Astrocyte (in vitro differentiated cells and primary cell): ENCODE measurements around the gene ARSG. TPM values are rescaled to one million over a fixed set of nuclear protein-coding genes. Genes with fewer than 3 reads are reported as not detected.
"Not testable (repeated sequence)": the region's sequence is repeated elsewhere in the genome, so short reads cannot be mapped to it uniquely, and the experiment has no call there.

Source experiments
- DNase-seq: peaks from one replicate; pipeline ENCODE4 v3.0.0-alpha.2; 2010; ENCODE audit warnings: low read depth
- FAIRE-seq: peaks from 2 replicates; lab custom pipeline; 2011; peaks lifted over from hg19 to GRCh38; lab: Jason Lieb, UNC
- H2AFZ ChIP-seq: 2 replicates; pipeline ENCODE4 v1.6.0; 2012; ENCODE audit warnings: low read depth, low read length, inconsistent platforms
- H3K27ac ChIP-seq: 2 replicates; pipeline ENCODE4 v1.5.1; 2011; ENCODE audit warnings: low read depth, low read length, inconsistent platforms
- H3K27me3 ChIP-seq: 2 replicates; pipeline ENCODE4 v1.6.0; 2011; ENCODE audit warnings: low read length, inconsistent platforms; ENCODE audit not compliant: insufficient read depth
- H3K36me3 ChIP-seq: 2 replicates; pipeline ENCODE4 v1.5.1; 2011; ENCODE audit warnings: low read length, inconsistent platforms; ENCODE audit not compliant: insufficient read depth
- H3K4me1 ChIP-seq: 2 replicates; pipeline ENCODE4 v1.5.1; 2011; ENCODE audit warnings: low read length, inconsistent platforms; ENCODE audit not compliant: insufficient read depth
- H3K4me2 ChIP-seq: 2 replicates; pipeline ENCODE4 v1.6.0; 2012; ENCODE audit warnings: low read length, inconsistent platforms
- H3K4me3 ChIP-seq: 2 replicates; pipeline ENCODE4 v1.5.1; 2011; ENCODE audit warnings: low read depth, mild to moderate bottlenecking, low read length, inconsistent platforms; ENCODE audit not compliant: insufficient read depth
- H3K79me2 ChIP-seq: 2 replicates; pipeline ENCODE4 v1.6.0; 2012; ENCODE audit warnings: mild to moderate bottlenecking, low read length, inconsistent platforms; ENCODE audit not compliant: insufficient read depth
- H3K9ac ChIP-seq: 2 replicates; pipeline ENCODE4 v1.6.0; 2012; ENCODE audit warnings: mild to moderate bottlenecking, low read length, inconsistent platforms
- H3K9me3 ChIP-seq: 2 replicates; pipeline ENCODE4 v1.5.1; 2012; ENCODE audit warnings: low read depth, mild to moderate bottlenecking, low read length, inconsistent platforms; ENCODE audit not compliant: insufficient read depth
- H4K20me1 ChIP-seq: 2 replicates; pipeline ENCODE4 v1.6.0; 2012; ENCODE audit warnings: low read length, inconsistent platforms; ENCODE audit not compliant: insufficient read depth
- H3K27ac Mint-ChIP-seq: one replicate; pipeline ENCODE4 v1.8.0; 2021; ENCODE audit warnings: mild to moderate bottlenecking, mixed read lengths; ENCODE audit not compliant: unreplicated experiment
- H3K27me3 Mint-ChIP-seq: one replicate; pipeline ENCODE4 v1.8.0; 2021; ENCODE audit warnings: low read depth, mixed read lengths; ENCODE audit not compliant: unreplicated experiment
- H3K36me3 Mint-ChIP-seq: one replicate; pipeline ENCODE4 v1.8.0; 2021; ENCODE audit warnings: low read depth, mixed read lengths; ENCODE audit not compliant: unreplicated experiment
- H3K4me1 Mint-ChIP-seq: one replicate; pipeline ENCODE4 v1.8.0; 2021; ENCODE audit warnings: low read depth, mixed read lengths; ENCODE audit not compliant: unreplicated experiment
- H3K4me3 Mint-ChIP-seq: one replicate; pipeline ENCODE4 v1.8.0; 2021; ENCODE audit warnings: mild to moderate bottlenecking, moderate library complexity, mixed read lengths; ENCODE audit not compliant: unreplicated experiment
- H3K9me3 Mint-ChIP-seq: one replicate; pipeline ENCODE4 v1.8.0; 2021; ENCODE audit warnings: mild to moderate bottlenecking, mixed read lengths; ENCODE audit not compliant: unreplicated experiment
- CTCF ChIP-seq: IDR thresholded peaks from 2 replicates; pipeline ENCODE4 v1.5.1; 2011; ENCODE audit warnings: low read depth, mild to moderate bottlenecking, inconsistent platforms, low read length, moderate library complexity; ENCODE audit not compliant: insufficient read depth
- EZH2 ChIP-seq: IDR thresholded peaks from 2 replicates; pipeline ENCODE4 v1.6.1; 2012; ENCODE audit warnings: mild to moderate bottlenecking, low read length, inconsistent platforms; ENCODE audit not compliant: insufficient read depth
- total RNA-seq: library from RNA; stranded (reverse); gene quantifications from 2 replicates; pipeline ENCODE4 v1.2.1, GENCODE V29; 2021

ARSG gene
- total RNA-seq, 1 donor from 2014 or later: 2.6 TPM

GRCh38 chr17:68255151-68255550, 36.1 kb upstream of the ARSG start:
- Histone ChIP-seq H3K27me3 (no peaks in the 10 kb centered on the region), H3K4me2 (no peak overlapping the region), H3K4me3 (no peak overlapping the region), H3K9ac (no peak overlapping the region), H4K20me1 (no peaks in the 10 kb centered on the region), H3K36me3 (peaks cover 5% of the 10 kb centered on the region), H3K4me1 (peaks cover 2% of the 10 kb centered on the region), H3K79me2 (no peaks in the 10 kb centered on the region), H3K27ac (no peak overlapping the region), H2AFZ (no peak overlapping the region), H3K9me3 (no peaks in the 10 kb centered on the region)
- Mint-ChIP-seq H3K4me3 (no peak overlapping the region), H3K9me3 (no peaks in the 10 kb centered on the region), H3K36me3 (peaks cover 4% of the 10 kb centered on the region), H3K4me1 (peaks cover 3% of the 10 kb centered on the region), H3K27me3 (no peaks in the 10 kb centered on the region), H3K27ac (no peak overlapping the region)
- DNase-seq: no peak
- no peak for FAIRE-seq
- TF ChIP-seq CTCF (no peak), EZH2 (no peak)

GRCh38 chr17:68255731-68256538, 35.4 kb upstream of the ARSG start:
- Mint-ChIP-seq H3K4me1 (peaks cover 3% of the 10 kb centered on the region), H3K9me3 (no peaks in the 10 kb centered on the region), H3K27ac (no peak overlapping the region), H3K27me3 (no peaks in the 10 kb centered on the region), H3K36me3 (peaks cover 4% of the 10 kb centered on the region), H3K4me3 (no peak overlapping the region)
- FAIRE-seq (no peak), DNase-seq (no peak)
- H3K4me1 ChIP-seq: peaks cover 2% of the 10 kb centered on the region
- no peak overlapping the region for H3K9ac ChIP-seq
- no peaks in the 10 kb centered on the region for H3K9me3 ChIP-seq
- no peaks in the 10 kb centered on the region for H4K20me1 ChIP-seq
- no peak overlapping the region for H3K4me2 ChIP-seq
- no peaks in the 10 kb centered on the region for H3K27me3 ChIP-seq
- TF ChIP-seq CTCF: no peak
- TF ChIP-seq EZH2: no peak
- no peak overlapping the region for H2AFZ ChIP-seq
- no peak overlapping the region for H3K4me3 ChIP-seq
- peaks cover 5% of the 10 kb centered on the region for H3K36me3 ChIP-seq
- no peaks in the 10 kb centered on the region for H3K79me2 ChIP-seq
- no peak overlapping the region for H3K27ac ChIP-seq

- peak; percentile 7 for DNase-seq
- H3K9ac ChIP-seq, H2AFZ ChIP-seq, H3K4me1 ChIP-seq, H3K9me3 Mint-ChIP-seq, H3K36me3 Mint-ChIP-seq, H4K20me1 ChIP-seq, H3K27me3 Mint-ChIP-seq, H3K9me3 ChIP-seq, H3K27ac ChIP-seq, H3K27ac Mint-ChIP-seq, H3K4me3 ChIP-seq, H3K27me3 ChIP-seq, H3K36me3 ChIP-seq, H3K79me2 ChIP-seq, FAIRE-seq, H3K4me3 Mint-ChIP-seq, H3K4me2 ChIP-seq, H3K4me1 Mint-ChIP-seq: not testable (repeated sequence)
Measured at GRCh38 chr17:68256701-68257100, 34.6 kb upstream of the ARSG start.
